ENCODE data around the gene SPEM2.

SPEM2 gene

DNA sequence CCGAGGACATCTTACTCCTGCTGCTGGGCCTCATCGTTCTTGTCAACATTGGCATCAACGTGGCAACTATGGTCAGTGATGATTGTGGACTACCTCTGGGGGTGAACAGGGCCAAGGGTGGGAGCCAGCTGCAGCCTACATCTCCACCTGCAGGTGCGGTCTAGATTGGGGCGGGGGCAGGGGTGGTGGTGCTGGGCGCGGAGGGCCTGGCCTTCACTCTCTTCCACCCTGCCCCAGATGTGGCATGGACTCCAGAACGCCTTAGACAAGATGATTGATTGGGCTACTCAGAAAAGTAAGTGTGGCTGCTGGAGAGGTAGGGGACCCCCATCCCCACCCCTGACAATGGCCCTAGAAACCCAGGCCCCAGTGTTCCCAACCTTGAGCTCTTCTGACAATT is 340 bp downstream of the SPEM2 start:
- Histone ChIP-seq H3K4me3 (no peak overlapping the region), H3K9me3 (ENCODE audit: low read depth, low read length) (no peaks in the 10 kb centered on the region), H3K9ac (ENCODE audit: insufficient read length) (no peak overlapping the region), H3K36me3 (ENCODE audit: insufficient read depth, low read length) (no peaks in the 10 kb centered on the region), H3K27ac (no peak overlapping the region)
- DNase-seq (ENCODE audit: low read depth, low spot score) = no peak
- TF ChIP-seq EZH2 (IDR thresholded peaks at IDR 0.05) = no peak
- no peak for TF ChIP-seq FOXP2 (optimal IDR thresholded peaks at IDR 0.05; ENCODE audit: control extremely low read depth, extremely low read length, insufficient read depth)
- no peak for TF ChIP-seq POLR2AphosphoS5 (IDR thresholded peaks at IDR 0.05; ENCODE audit: borderline replicate concordance, low read depth, low read length)

DNA sequence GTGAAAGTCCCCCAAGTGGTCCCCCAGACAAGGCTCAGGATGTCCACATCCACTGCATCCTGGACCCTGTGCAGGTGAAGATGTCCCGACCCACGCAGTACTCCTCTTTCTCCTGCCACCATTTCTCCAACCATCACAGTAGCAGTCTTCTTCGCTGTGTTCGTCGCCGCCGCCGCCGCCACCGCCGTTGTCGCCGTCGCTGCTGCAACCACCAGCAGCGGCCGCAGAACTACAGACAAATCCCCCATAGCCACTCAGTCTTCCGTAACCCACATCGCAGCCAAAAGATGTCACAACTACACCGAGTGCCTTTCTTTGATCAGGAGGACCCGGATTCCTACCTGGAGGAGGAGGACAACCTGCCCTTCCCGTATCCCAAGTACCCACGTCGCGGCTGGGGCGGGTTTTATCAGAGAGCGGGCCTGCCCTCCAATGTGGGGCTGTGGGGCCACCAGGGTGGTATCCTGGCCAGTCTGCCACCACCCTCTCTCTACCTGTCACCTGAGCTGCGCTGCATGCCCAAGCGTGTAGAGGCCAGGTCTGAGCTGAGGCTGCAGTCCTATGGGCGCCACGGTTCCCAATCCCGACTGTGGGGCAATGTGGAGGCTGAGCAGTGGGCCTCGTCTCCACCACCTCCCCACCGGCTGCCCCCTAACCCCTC is 917 bp downstream of the SPEM2 start:
- Histone ChIP-seq H3K27ac (no peak overlapping the region), H3K36me3 (ENCODE audit: insufficient read depth, low read length) (no peaks in the 10 kb centered on the region), H3K9ac (ENCODE audit: insufficient read length) (no peak overlapping the region), H3K4me3 (no peak overlapping the region), H3K9me3 (ENCODE audit: low read depth, low read length) (no peaks in the 10 kb centered on the region)
- TF ChIP-seq FOXP2 (optimal IDR thresholded peaks at IDR 0.05; ENCODE audit: control extremely low read depth, extremely low read length, insufficient read depth) = no peak
- no peak for TF ChIP-seq EZH2 (IDR thresholded peaks at IDR 0.05)
- TF ChIP-seq POLR2AphosphoS5 (IDR thresholded peaks at IDR 0.05; ENCODE audit: borderline replicate concordance, low read depth, low read length) = no peak
- no peak for DNase-seq (ENCODE audit: low read depth, low spot score)

DNA sequence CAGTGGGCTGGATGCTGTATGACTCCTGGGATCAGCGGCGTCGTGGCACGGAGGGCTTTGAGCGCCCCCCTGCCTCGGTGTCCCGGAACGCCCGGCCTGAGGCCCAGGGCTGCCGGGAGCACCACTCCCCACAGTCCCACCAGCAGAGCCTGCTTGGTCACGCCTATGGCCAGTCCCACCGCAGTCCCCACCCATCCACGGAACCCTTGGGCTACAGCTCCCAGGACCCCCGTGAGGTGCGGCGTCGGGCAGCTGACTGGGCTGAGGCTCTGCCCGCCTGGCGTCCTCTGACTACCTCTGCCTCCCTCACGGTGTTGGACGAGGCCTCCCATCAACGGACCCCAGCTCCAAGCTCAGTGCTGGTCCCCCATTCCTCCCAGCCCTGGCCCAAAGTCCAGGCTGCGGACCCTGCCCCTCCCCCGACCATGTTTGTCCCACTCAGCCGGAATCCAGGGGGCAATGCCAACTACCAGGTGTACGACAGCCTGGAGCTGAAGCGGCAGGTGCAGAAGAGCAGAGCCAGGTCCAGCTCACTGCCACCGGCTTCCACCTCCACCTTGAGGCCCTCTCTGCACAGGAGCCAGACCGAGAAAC is 1.6 kb downstream of the SPEM2 start:
- no peaks in the 10 kb centered on the region for H3K9me3 ChIP-seq (ENCODE audit: low read depth, low read length)
- no peak overlapping the region for H3K9ac ChIP-seq (ENCODE audit: insufficient read length)
- H3K4me3 ChIP-seq = no peak overlapping the region
- TF ChIP-seq FOXP2 (optimal IDR thresholded peaks at IDR 0.05; ENCODE audit: control extremely low read depth, extremely low read length, insufficient read depth) (no peak), POLR2AphosphoS5 (IDR thresholded peaks at IDR 0.05; ENCODE audit: borderline replicate concordance, low read depth, low read length) (no peak), EZH2 (IDR thresholded peaks at IDR 0.05) (no peak)
- H3K36me3 ChIP-seq (ENCODE audit: insufficient read depth, low read length) = no peaks in the 10 kb centered on the region
- DNase-seq (ENCODE audit: low read depth, low spot score) = no peak
- H3K27ac ChIP-seq = no peak overlapping the region

DNA sequence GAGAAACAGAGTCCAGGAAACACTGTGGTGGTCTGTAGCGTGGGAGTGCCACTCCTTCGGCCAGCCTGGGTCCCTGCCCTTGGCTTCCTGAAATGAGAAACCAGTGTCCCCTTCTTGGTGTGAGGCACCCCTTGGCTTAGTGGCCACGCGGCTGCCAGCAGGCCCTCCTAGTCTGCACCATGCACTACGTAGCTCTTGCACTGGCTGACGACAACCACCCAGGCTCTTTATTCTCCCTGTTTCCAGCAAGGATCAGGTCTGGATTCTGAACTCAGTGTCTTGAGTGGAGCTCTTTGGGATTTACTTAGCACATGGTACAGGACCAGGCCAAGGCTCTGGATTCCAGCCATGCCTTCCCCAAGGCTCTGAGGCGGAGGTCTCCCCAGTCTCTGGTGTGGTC is 2.1 kb downstream of the SPEM2 start:
- no peaks in the 10 kb centered on the region for H3K36me3 ChIP-seq (ENCODE audit: insufficient read depth, low read length)
- no peak overlapping the region for H3K27ac ChIP-seq
- no peak overlapping the region for H3K9ac ChIP-seq (ENCODE audit: insufficient read length)
- TF ChIP-seq EZH2 (IDR thresholded peaks at IDR 0.05) (no peak), FOXP2 (optimal IDR thresholded peaks at IDR 0.05; ENCODE audit: control extremely low read depth, extremely low read length, insufficient read depth) (no peak), POLR2AphosphoS5 (IDR thresholded peaks at IDR 0.05; ENCODE audit: borderline replicate concordance, low read depth, low read length) (no peak)
- no peak for DNase-seq (ENCODE audit: low read depth, low spot score)
- H3K4me3 ChIP-seq = no peak overlapping the region
- H3K9me3 ChIP-seq (ENCODE audit: low read depth, low read length) = no peaks in the 10 kb centered on the region

DNA sequence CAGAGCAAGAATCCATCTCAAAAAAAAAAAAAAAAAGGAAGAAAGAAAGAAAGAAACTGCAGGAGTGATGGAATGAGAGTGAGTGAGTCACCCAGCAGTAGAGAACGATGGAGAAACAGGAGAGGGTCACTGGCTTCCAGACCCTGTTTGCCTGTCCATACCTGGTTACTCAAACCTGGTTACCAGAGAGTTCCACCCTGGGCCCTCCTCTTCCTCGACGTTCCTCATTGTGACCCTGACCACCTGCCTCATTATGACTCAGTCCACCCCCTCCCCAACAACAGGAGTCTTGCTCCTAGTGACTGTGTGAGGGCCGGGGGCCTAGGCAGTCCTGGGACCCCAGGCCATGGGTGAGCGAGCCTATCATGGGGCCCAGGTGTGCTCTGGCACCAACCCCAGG is 3.1 kb downstream of the SPEM2 start, which contains the start of gene SPEM3:
Gene SPEM3, plus strand, starts transcription at position 301 of the 400 bp plus-strand sequence. Its CDS starts 46 bp downstream, at position 347.
- no peak within 1 kb of the TSS for H3K9ac ChIP-seq (ENCODE audit: insufficient read length)
- TF ChIP-seq EZH2 (IDR thresholded peaks at IDR 0.05) (no peak), FOXP2 (optimal IDR thresholded peaks at IDR 0.05; ENCODE audit: control extremely low read depth, extremely low read length, insufficient read depth) (no peak), POLR2AphosphoS5 (IDR thresholded peaks at IDR 0.05; ENCODE audit: borderline replicate concordance, low read depth, low read length) (no peak)
- H3K4me3 ChIP-seq = no peak within 1 kb of the TSS
- no peaks in the 10 kb centered on the region for H3K9me3 ChIP-seq (ENCODE audit: low read depth, low read length)
- DNase-seq (ENCODE audit: low read depth, low spot score) = no peak
- H3K36me3 ChIP-seq (ENCODE audit: insufficient read depth, low read length) = no peaks in the 10 kb centered on the region
- H3K27ac ChIP-seq = no peak within 1 kb of the TSS

DNA sequence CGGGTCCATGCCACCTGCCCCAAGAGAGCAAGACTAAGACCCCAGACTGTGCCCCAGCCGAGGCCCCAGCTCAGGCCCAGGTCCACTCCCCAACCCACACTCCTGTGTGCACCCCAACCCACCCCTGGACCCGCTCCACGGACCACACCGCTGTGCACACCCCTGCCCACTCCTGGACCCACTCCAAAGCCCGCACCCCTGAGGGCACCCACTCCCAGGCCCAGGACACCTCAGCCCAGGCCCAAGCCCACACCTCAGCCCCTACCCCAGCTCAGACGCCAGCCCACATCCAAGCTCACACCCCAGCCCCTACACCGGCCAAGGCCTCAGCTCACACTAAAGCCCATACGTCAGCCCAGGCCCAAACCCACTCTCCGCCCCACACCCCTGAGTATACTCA is 4.3 kb downstream of the SPEM2 start:
- Histone ChIP-seq H3K9me3 (ENCODE audit: low read depth, low read length) (no peaks in the 10 kb centered on the region), H3K36me3 (ENCODE audit: insufficient read depth, low read length) (no peaks in the 10 kb centered on the region), H3K27ac (no peak overlapping the region), H3K4me3 (no peak overlapping the region), H3K9ac (ENCODE audit: insufficient read length) (no peak overlapping the region)
- DNase-seq (ENCODE audit: low read depth, low spot score) = no peak
- TF ChIP-seq POLR2AphosphoS5 (IDR thresholded peaks at IDR 0.05; ENCODE audit: borderline replicate concordance, low read depth, low read length) = no peak
- TF ChIP-seq EZH2 (IDR thresholded peaks at IDR 0.05) = no peak
- TF ChIP-seq FOXP2 (optimal IDR thresholded peaks at IDR 0.05; ENCODE audit: control extremely low read depth, extremely low read length, insufficient read depth) = no peak

DNA sequence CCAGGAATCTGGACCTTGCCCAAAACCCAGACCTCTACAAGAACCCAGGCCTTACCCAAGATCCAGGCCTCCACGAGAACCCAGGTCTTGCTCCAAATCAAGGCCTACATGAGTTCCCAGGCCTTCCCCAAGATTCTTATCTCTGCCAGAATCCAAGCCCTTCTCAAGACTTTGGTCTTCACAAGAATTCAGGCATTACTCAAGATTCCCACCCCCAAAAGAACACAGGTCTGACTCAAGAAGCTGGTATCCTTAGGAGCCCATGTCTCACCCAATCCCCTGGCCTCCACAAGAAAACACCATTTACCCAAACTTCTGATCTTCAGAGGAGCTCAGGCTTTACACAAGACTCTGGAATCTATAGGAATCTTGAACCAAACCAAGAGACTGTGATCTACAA is 5.8 kb downstream of the SPEM2 start:
- H3K9me3 ChIP-seq (ENCODE audit: low read depth, low read length) = no peaks in the 10 kb centered on the region
- no peak overlapping the region for H3K27ac ChIP-seq
- no peaks in the 10 kb centered on the region for H3K36me3 ChIP-seq (ENCODE audit: insufficient read depth, low read length)
- DNase-seq (ENCODE audit: low read depth, low spot score) = no peak
- H3K4me3 ChIP-seq = no peak overlapping the region
- no peak overlapping the region for H3K9ac ChIP-seq (ENCODE audit: insufficient read length)
- TF ChIP-seq EZH2 (IDR thresholded peaks at IDR 0.05) = no peak
- TF ChIP-seq FOXP2 (optimal IDR thresholded peaks at IDR 0.05; ENCODE audit: control extremely low read depth, extremely low read length, insufficient read depth) = no peak
- no peak for TF ChIP-seq POLR2AphosphoS5 (IDR thresholded peaks at IDR 0.05; ENCODE audit: borderline replicate concordance, low read depth, low read length)

DNA sequence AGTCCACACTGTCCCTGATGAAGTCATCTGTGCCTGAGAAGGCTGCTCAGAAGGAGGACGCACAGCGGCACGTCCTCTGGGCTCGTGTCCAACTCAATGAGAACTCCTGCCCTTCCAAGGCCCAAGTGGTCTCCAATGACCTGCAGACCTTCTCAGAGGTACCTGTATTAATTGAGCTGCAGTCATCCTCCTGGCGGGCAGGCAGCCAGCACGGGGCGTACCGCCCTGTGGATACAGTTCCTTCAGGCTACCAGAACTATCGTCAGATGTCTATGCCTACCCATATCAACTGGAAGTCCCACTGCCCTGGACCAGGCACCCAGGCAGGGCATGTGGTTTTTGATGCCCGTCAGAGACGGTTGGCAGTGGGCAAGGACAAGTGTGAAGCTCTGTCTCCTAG is 6.9 kb downstream of the SPEM2 start:
- H3K9me3 ChIP-seq (ENCODE audit: low read depth, low read length) = no peaks in the 10 kb centered on the region
- TF ChIP-seq EZH2 (IDR thresholded peaks at IDR 0.05) (no peak), FOXP2 (optimal IDR thresholded peaks at IDR 0.05; ENCODE audit: control extremely low read depth, extremely low read length, insufficient read depth) (no peak), POLR2AphosphoS5 (IDR thresholded peaks at IDR 0.05; ENCODE audit: borderline replicate concordance, low read depth, low read length) (no peak)
- no peak overlapping the region for H3K27ac ChIP-seq
- no peak overlapping the region for H3K9ac ChIP-seq (ENCODE audit: insufficient read length)
- no peak overlapping the region for H3K4me3 ChIP-seq
- DNase-seq (ENCODE audit: low read depth, low spot score) = no peak
- no peaks in the 10 kb centered on the region for H3K36me3 ChIP-seq (ENCODE audit: insufficient read depth, low read length)

All from SK-N-MC (cell line).